ENCODE results near the gene SH3BP5.

The SH3BP5 gene

GRCh38 chr3:15325228-15325627 lies 7.2 kb downstream of the SH3BP5 start:
- DNase-seq (ENCODE audit: low spot score): no peak

- no peak for DNase-seq (ENCODE audit: low spot score)
Measured at GRCh38 chr3:15324379-15324808, 8.0 kb downstream of the SH3BP5 start.

GRCh38 chr3:15323063-15323462 lies 9.3 kb downstream of the SH3BP5 start:
- DNase-seq (ENCODE audit: low spot score): no peak

- DNase-seq (ENCODE audit: low spot score): no peak
Measured at GRCh38 chr3:15321349-15321748, 11.0 kb downstream of the SH3BP5 start.

GRCh38 chr3:15319575-15319974 lies 12.8 kb downstream of the SH3BP5 start:
- DNase-seq (ENCODE audit: low spot score): no peak

GRCh38 chr3:15319136-15319535 lies 13.2 kb downstream of the SH3BP5 start:
- no peak for DNase-seq (ENCODE audit: low spot score)

GRCh38 chr3:15318661-15319060 lies 13.7 kb downstream of the SH3BP5 start:
- no peak for DNase-seq (ENCODE audit: low spot score)

GRCh38 chr3:15316998-15317435 lies 15.4 kb downstream of the SH3BP5 start:
- no peak for DNase-seq (ENCODE audit: low spot score)

- DNase-seq (ENCODE audit: low spot score): no peak
Measured at GRCh38 chr3:15315003-15315402, 17.4 kb downstream of the SH3BP5 start.

GRCh38 chr3:15314276-15314675 lies 18.1 kb downstream of the SH3BP5 start:
- no peak for DNase-seq (ENCODE audit: low spot score)

- DNase-seq (ENCODE audit: low spot score): no peak
Measured at GRCh38 chr3:15313461-15313860, 18.9 kb downstream of the SH3BP5 start.

- DNase-seq (ENCODE audit: low spot score): no peak
Measured at GRCh38 chr3:15312550-15312949, 19.8 kb downstream of the SH3BP5 start.

- DNase-seq (ENCODE audit: low spot score): peak; percentile 94
Measured at GRCh38 chr3:15310491-15311370, 21.7 kb downstream of the SH3BP5 start.

GRCh38 chr3:15309662-15310335 lies 22.6 kb downstream of the SH3BP5 start:
- peak; percentile 68 for DNase-seq (ENCODE audit: low spot score)

- DNase-seq (ENCODE audit: low spot score): no peak
Measured at GRCh38 chr3:15307580-15307979, 24.8 kb downstream of the SH3BP5 start.

GRCh38 chr3:15306979-15307359 lies 25.4 kb downstream of the SH3BP5 start:
- no peak for DNase-seq (ENCODE audit: low spot score)

- DNase-seq (ENCODE audit: low spot score): no peak
Measured at GRCh38 chr3:15305359-15305844, 27.0 kb downstream of the SH3BP5 start.

- DNase-seq (ENCODE audit: low spot score): no peak
Measured at GRCh38 chr3:15303728-15304127, 28.7 kb downstream of the SH3BP5 start.

- DNase-seq (ENCODE audit: low spot score): no peak
Measured at GRCh38 chr3:15303216-15303615, 29.2 kb downstream of the SH3BP5 start.

- no peak for DNase-seq (ENCODE audit: low spot score)
Measured at GRCh38 chr3:15301761-15302160, 30.6 kb downstream of the SH3BP5 start.

GRCh38 chr3:15300323-15301078 lies 31.9 kb downstream of the SH3BP5 start:
- DNase-seq (ENCODE audit: low spot score): no peak

GRCh38 chr3:15299036-15299435 lies 33.4 kb downstream of the SH3BP5 start:
- DNase-seq (ENCODE audit: low spot score): no peak
